HepG2 (cell line): ENCODE results near the gene GSC2. TPM values are rescaled to one million over a fixed set of nuclear protein-coding genes. Genes with fewer than 3 reads are reported as not detected.

ENCODE experiments used
- AGO1 ChIP-seq: fragments of 200-400 bp; formaldehyde crosslinking; IDR thresholded peaks from 2 replicates; pipeline ENCODE4 v1.6.1; 2017; ENCODE audit warnings: mild to moderate bottlenecking, low read depth, low read length, moderate library complexity; ENCODE audit not compliant: poor library complexity, severe bottlenecking
- ARID2 ChIP-seq: sonication (generic); formaldehyde crosslinking; IDR thresholded peaks from 2 replicates; pipeline ENCODE4 v1.8.1; 2022; ENCODE audit warnings: mild to moderate bottlenecking, missing genetic modification reagents, borderline replicate concordance
- ATF2 ChIP-seq: sonication (generic); formaldehyde crosslinking; IDR thresholded peaks from 2 replicates; pipeline ENCODE4 v1.4.0; 2020; ENCODE audit warnings: missing genetic modification reagents
- DMAP1 ChIP-seq: IDR thresholded peaks from 2 replicates; pipeline ENCODE4 v1.6.1; 2016
- ETV5 ChIP-seq: IDR thresholded peaks from 2 replicates; pipeline ENCODE4 v1.6.1; 2018; ENCODE audit warnings: missing biosample characterization, missing genetic modification reagents, inconsistent platforms, borderline replicate concordance
- HCFC1 ChIP-seq: fragments of 150-350 bp; IDR thresholded peaks from 2 replicates; pipeline ENCODE4 v1.6.1; 2014; ENCODE audit warnings: low read depth, low read length
- HDAC2 ChIP-seq: sonication (generic); formaldehyde crosslinking; IDR thresholded peaks from 2 replicates; pipeline ENCODE4 v1.4.0; 2020; ENCODE audit warnings: missing genetic modification reagents
- MIER2 ChIP-seq: IDR thresholded peaks from 2 replicates; pipeline ENCODE4 v1.6.1; 2016; ENCODE audit warnings: missing biosample characterization, missing genetic modification reagents
- NFIC ChIP-seq: IDR thresholded peaks from 2 replicates; pipeline ENCODE4 v1.6.1; 2012; ENCODE audit warnings: mild to moderate bottlenecking, low read length, inconsistent platforms
- ONECUT2 ChIP-seq: sonication (generic); formaldehyde crosslinking; IDR thresholded peaks from 2 replicates; pipeline ENCODE4 v1.4.0; 2020; ENCODE audit warnings: missing genetic modification reagents
- PITX1 ChIP-seq: sonication (generic); formaldehyde crosslinking; IDR thresholded peaks from 2 replicates; pipeline ENCODE4 v1.5.1; 2020; ENCODE audit warnings: mild to moderate bottlenecking, missing genetic modification reagents
- TMF1 ChIP-seq: sonication (generic); formaldehyde crosslinking; IDR thresholded peaks from 2 replicates; pipeline ENCODE4 v1.8.1; 2022; ENCODE audit warnings: low read depth, missing genetic modification reagents
- XRCC5 ChIP-seq: fragments of 200-400 bp; formaldehyde crosslinking; optimal IDR thresholded peaks from 2 replicates; pipeline ENCODE3; 2017; ENCODE audit warnings: mild to moderate bottlenecking, low read length
- ZEB1 ChIP-seq: IDR thresholded peaks from 2 replicates; pipeline ENCODE4 v1.6.1; 2012; ENCODE audit warnings: mild to moderate bottlenecking, low read depth, inconsistent platforms; ENCODE audit not compliant: insufficient replicate concordance
- ZKSCAN5 ChIP-seq: sonication (generic); formaldehyde crosslinking; IDR thresholded peaks from 2 replicates; pipeline ENCODE4 v1.5.1; 2020; ENCODE audit warnings: mild to moderate bottlenecking, missing genetic modification reagents
- ZNF256 ChIP-seq: sonication (generic); formaldehyde crosslinking; conservative IDR thresholded peaks from 2 replicates; pipeline ENCODE4 v1.4.0; 2020; ENCODE audit warnings: missing genetic modification reagents
- ZNF292 ChIP-seq: sonication (generic); formaldehyde crosslinking; IDR thresholded peaks from 2 replicates; pipeline ENCODE4 v1.8.1; 2022; ENCODE audit warnings: mild to moderate bottlenecking, low read depth, missing genetic modification reagents, borderline replicate concordance
- ZNF30 ChIP-seq: sonication (generic); formaldehyde crosslinking; IDR thresholded peaks from 2 replicates; pipeline ENCODE4 v1.5.0; 2020; ENCODE audit warnings: mild to moderate bottlenecking, missing genetic modification reagents
- ZNF576 ChIP-seq: sonication (generic); formaldehyde crosslinking; IDR thresholded peaks from 2 replicates; pipeline ENCODE4 v1.4.0; 2020; ENCODE audit warnings: mild to moderate bottlenecking, missing genetic modification reagents
- ZNF703 ChIP-seq: sonication (generic); formaldehyde crosslinking; IDR thresholded peaks from 2 replicates; pipeline ENCODE4 v1.5.1; 2020; ENCODE audit warnings: missing genetic modification reagents, mild to moderate bottlenecking, moderate library complexity, borderline replicate concordance
- ZNF709 ChIP-seq: sonication (generic); formaldehyde crosslinking; IDR thresholded peaks from 2 replicates; pipeline ENCODE4 v1.5.0; 2020; ENCODE audit warnings: mild to moderate bottlenecking, missing genetic modification reagents
- polyA plus RNA-seq, 8 experiments: library from polyadenylated mRNA; depleted of rRNA in 3 of 8; stranded (reverse) in 7 of 8; unstranded in 1 of 8; fragments of >200 nt; fragmentation: Illumina TruSeq in 4 of 8; extraction: Trizol in 4 of 8; gene quantifications; 2 replicates each; pipeline versions ENCODE4 v1.2.1 to v1.2.3, GENCODE V29; 2011 to 2016; ENCODE audit warnings: low read depth in 4 of 8, missing spikeins in 1 of 8, mixed read lengths in 1 of 8; ENCODE audit not compliant: insufficient read depth in 1 of 8
- total RNA-seq, 5 experiments: library from RNA; depleted of rRNA; stranded (reverse); fragments of >200 nt; fragmentation: Illumina TruSeq; extraction: Trizol; gene quantifications; 2 replicates each; pipeline ENCODE4 v1.2.3, GENCODE V29; 2016; ENCODE audit warnings: low read depth in 1 of 5
- TF ChIP-seq, protein P1 (sequence below): sonication (generic); formaldehyde crosslinking; IDR thresholded peaks from 2 replicates; pipeline ENCODE4 v1.8.1; 2022; ENCODE audit warnings: low read depth, mild to moderate bottlenecking, missing genetic modification reagents
- TF ChIP-seq, protein P2 (sequence below): sonication (generic); formaldehyde crosslinking; IDR thresholded peaks from 2 replicates; pipeline ENCODE4 v1.8.0; 2022; ENCODE audit warnings: mild to moderate bottlenecking, missing genetic modification reagents, moderate library complexity
- TF ChIP-seq, protein P3 (sequence below): sonication (generic); formaldehyde crosslinking; IDR thresholded peaks from 2 replicates; pipeline ENCODE4 v1.5.1; 2020; ENCODE audit warnings: mild to moderate bottlenecking, moderate library complexity, missing genetic modification reagents

The GSC2 gene
- total and polyA plus RNA-seq, 2 of the 13 experiments (the other 11 are each of a cell fraction or from before 2014, with no cell fraction given), result not detected

DNA sequence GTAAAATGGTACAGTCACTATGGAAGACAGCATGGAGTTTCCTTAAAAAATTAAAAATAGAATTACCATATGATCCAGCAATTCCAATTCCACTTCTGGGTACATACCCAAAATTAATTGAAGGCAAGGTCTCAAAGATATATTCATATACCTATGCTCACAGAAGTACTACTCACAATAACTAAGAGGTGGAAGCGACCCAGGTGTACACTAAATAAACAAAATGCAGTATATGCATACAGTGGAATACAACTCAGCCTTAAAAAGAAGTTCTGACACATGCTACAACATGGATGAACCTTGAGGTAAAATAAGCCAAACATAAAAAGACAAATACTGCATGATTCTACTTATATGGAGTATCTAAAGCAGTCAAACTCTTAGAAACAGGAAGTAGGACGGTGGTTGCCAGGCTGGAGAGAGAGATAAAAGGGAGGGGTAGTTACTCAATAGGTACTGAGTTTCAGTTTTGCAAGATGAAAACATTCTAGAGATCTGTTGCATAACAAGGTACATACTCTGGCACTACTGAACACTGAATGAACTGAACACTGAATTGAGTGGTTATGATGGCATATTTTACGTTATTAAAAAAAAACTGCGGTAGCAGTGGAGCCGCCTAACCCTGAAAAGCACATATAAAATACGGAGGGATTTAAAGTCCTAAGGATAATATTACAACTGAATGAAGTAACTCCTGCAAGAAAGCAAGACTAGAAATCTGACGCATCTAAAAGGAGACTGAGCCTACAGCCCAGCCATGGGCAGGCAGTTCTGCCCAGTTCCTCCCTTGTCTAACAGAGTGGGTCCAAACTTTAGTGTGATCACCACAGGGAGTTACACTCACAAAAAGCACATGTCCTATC, 40.7 kb downstream of the GSC2 start (continued):
- TF ChIP-seq, protein P1, sequence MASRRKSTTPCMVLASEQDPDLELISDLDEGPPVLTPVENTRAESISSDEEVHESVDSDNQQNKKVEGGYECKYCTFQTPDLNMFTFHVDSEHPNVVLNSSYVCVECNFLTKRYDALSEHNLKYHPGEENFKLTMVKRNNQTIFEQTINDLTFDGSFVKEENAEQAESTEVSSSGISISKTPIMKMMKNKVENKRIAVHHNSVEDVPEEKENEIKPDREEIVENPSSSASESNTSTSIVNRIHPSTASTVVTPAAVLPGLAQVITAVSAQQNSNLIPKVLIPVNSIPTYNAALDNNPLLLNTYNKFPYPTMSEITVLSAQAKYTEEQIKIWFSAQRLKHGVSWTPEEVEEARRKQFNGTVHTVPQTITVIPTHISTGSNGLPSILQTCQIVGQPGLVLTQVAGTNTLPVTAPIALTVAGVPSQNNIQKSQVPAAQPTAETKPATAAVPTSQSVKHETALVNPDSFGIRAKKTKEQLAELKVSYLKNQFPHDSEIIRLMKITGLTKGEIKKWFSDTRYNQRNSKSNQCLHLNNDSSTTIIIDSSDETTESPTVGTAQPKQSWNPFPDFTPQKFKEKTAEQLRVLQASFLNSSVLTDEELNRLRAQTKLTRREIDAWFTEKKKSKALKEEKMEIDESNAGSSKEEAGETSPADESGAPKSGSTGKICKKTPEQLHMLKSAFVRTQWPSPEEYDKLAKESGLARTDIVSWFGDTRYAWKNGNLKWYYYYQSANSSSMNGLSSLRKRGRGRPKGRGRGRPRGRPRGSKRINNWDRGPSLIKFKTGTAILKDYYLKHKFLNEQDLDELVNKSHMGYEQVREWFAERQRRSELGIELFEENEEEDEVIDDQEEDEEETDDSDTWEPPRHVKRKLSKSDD, result no peak; the same call in 1 of the 2 replicates
- TF ChIP-seq AGO1 (no peak), TMF1 (CRISPR knock-in tag) (no peak), ZNF292 (no peak), ARID2 (CRISPR knock-in tag) (no peak), ZNF30 (CRISPR knock-in tag) (no peak), ONECUT2 (CRISPR knock-in tag) (no peak), ETV5 (CRISPR knock-in tag) (peak; percentile 74; the same call in 1 of the 2 replicates), ZNF576 (CRISPR knock-in tag) (no peak), HCFC1 (no peak), ZKSCAN5 (no peak), ZEB1 (no peak), ZNF256 (CRISPR knock-in tag) (no peak), PITX1 (CRISPR knock-in tag) (no peak), NFIC (no peak), XRCC5 (no peak), HDAC2 (CRISPR knock-in tag) (peak; percentile 65), ATF2 (0 out of 2 replicates have a peak, but pooled peaks have one; percentile 34), ZNF703 (CRISPR knock-in tag) (no peak), DMAP1 (CRISPR knock-in tag) (no peak), ZNF709 (CRISPR knock-in tag) (no peak), MIER2 (CRISPR knock-in tag) (no peak; the same call in 1 of the 2 replicates)
- TF ChIP-seq, protein P2, sequence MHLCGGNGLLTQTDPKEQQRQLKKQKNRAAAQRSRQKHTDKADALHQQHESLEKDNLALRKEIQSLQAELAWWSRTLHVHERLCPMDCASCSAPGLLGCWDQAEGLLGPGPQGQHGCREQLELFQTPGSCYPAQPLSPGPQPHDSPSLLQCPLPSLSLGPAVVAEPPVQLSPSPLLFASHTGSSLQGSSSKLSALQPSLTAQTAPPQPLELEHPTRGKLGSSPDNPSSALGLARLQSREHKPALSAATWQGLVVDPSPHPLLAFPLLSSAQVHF, result no peak
- TF ChIP-seq, protein P3, sequence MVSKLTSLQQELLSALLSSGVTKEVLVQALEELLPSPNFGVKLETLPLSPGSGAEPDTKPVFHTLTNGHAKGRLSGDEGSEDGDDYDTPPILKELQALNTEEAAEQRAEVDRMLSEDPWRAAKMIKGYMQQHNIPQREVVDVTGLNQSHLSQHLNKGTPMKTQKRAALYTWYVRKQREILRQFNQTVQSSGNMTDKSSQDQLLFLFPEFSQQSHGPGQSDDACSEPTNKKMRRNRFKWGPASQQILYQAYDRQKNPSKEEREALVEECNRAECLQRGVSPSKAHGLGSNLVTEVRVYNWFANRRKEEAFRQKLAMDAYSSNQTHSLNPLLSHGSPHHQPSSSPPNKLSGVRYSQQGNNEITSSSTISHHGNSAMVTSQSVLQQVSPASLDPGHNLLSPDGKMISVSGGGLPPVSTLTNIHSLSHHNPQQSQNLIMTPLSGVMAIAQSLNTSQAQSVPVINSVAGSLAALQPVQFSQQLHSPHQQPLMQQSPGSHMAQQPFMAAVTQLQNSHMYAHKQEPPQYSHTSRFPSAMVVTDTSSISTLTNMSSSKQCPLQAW (CRISPR knock-in tag), result no peak
